Endothelial cell of umbilical vein (primary cell): ENCODE measurements around the gene FOXJ2. TPM values are rescaled to one million over a fixed set of nuclear protein-coding genes. Genes with fewer than 3 reads are reported as not detected.
A peak's percentile ranks its signal among the peaks of the same experiment; 100 is the strongest.

Experiments
- BruUV-seq: library from RNA; stranded (reverse); fragments of 400-500 nt; replicated peaks from 2 replicates; lab custom pipeline; 2021; lab: Mats Ljungman, UMichigan
- CTCF ChIA-PET: fragments of 300-600, 350-600 bp; sonication (Branson Sonifier 250); formaldehyde crosslinking; loops from one replicate; lab custom pipeline; 2021; ENCODE audit warnings: antibody characterized with exemption, inconsistent platforms; lab: Charles Lee
- POLR2A ChIA-PET: fragments of 300-600, 350-600 bp; sonication (Branson Sonifier 250); formaldehyde crosslinking; loops from one replicate; lab custom pipeline; 2021; ENCODE audit warnings: antibody characterized with exemption, inconsistent platforms; lab: Charles Lee
- DNase-seq: peaks from one replicate; pipeline ENCODE4 v3.0.0-alpha.2; 2011; ENCODE audit warnings: low read depth, low spot score
- FAIRE-seq: peaks from 2 replicates; lab custom pipeline; 2011; peaks lifted over from hg19 to GRCh38; lab: Jason Lieb, UNC
- H2AFZ ChIP-seq: 2 replicates; pipeline ENCODE4 v1.6.0; 2012; ENCODE audit warnings: low read depth, low read length, control low read depth, inconsistent platforms
- H3K27ac ChIP-seq: 2 replicates; pipeline ENCODE4 v1.5.1; 2011; ENCODE audit warnings: low read depth, mild to moderate bottlenecking, control low read depth, low read length, moderate library complexity; ENCODE audit not compliant: insufficient read depth
- H3K27me3 ChIP-seq, 2 experiments: 2 replicates each; pipeline versions ENCODE4 v1.6.0 to v1.6.1; 2011; ENCODE audit warnings: low read length in 2 of 2, mixed read lengths in 1 of 2; ENCODE audit not compliant: control insufficient read depth in 2 of 2, insufficient read depth in 2 of 2
- H3K36me3 ChIP-seq, 2 experiments: 2 replicates in 1 of 2; 3 replicates in 1 of 2; pipeline ENCODE4 v1.5.1; 2011; ENCODE audit warnings: low read length in 2 of 2, mild to moderate bottlenecking in 1 of 2, moderate library complexity in 1 of 2; ENCODE audit not compliant: control insufficient read depth in 2 of 2, insufficient read depth in 2 of 2; ENCODE audit errors: extremely low read depth in 1 of 2
- H3K4me1 ChIP-seq: 3 replicates; pipeline ENCODE4 v1.5.1; 2011; ENCODE audit warnings: mild to moderate bottlenecking, low read length; ENCODE audit not compliant: control insufficient read depth, insufficient read depth; ENCODE audit errors: extremely low read depth
- H3K4me2 ChIP-seq: 2 replicates; pipeline ENCODE4 v1.6.1; 2011; ENCODE audit warnings: low read length, control low read depth, mixed read lengths; ENCODE audit not compliant: insufficient read depth
- H3K4me3 ChIP-seq, 3 experiments: fragments of 200-600 bp in 1 of 3; sonication (generic), shearing (Covaris generic) in 1 of 3; replicated peaks in 1 of 3; 2 replicates each; pipeline ENCODE4 v1.5.1; 2011 to 2016; ENCODE audit warnings: control low read depth in 3 of 3, low read length in 3 of 3, mild to moderate bottlenecking in 2 of 3, inconsistent platforms in 1 of 3, low read depth in 1 of 3, moderate library complexity in 1 of 3; ENCODE audit not compliant: insufficient read depth in 1 of 3
- H3K79me2 ChIP-seq: 2 replicates; pipeline ENCODE4 v1.6.0; 2012; ENCODE audit warnings: low read length, inconsistent platforms; ENCODE audit not compliant: control insufficient read depth, insufficient read depth
- H3K9ac ChIP-seq: replicated peaks from 2 replicates; pipeline ENCODE3; 2011; ENCODE audit warnings: low read length, control low read depth; ENCODE audit not compliant: insufficient read depth; ENCODE audit errors: extremely low read depth
- H3K9me1 ChIP-seq: replicated peaks from 3 replicates; pipeline ENCODE4 v1.6.0; 2011; ENCODE audit warnings: mild to moderate bottlenecking, low read length; ENCODE audit not compliant: control insufficient read depth, insufficient read depth; ENCODE audit errors: extremely low read depth
- H3K9me3 ChIP-seq: replicated peaks from 2 replicates; pipeline ENCODE4 v1.5.1; 2012; ENCODE audit warnings: low read length, inconsistent platforms; ENCODE audit not compliant: control insufficient read depth, insufficient read depth
- H4K20me1 ChIP-seq: replicated peaks from 2 replicates; pipeline ENCODE3; 2011; ENCODE audit warnings: mild to moderate bottlenecking, low read length; ENCODE audit not compliant: control insufficient read depth, insufficient read depth; ENCODE audit errors: extremely low read depth
- CTCF ChIP-seq, 2 donors: IDR thresholded peaks; 1 replicate in 1 of 2; 2 replicates in 1 of 2; pipeline ENCODE4 v1.5.1; 2011; ENCODE audit warnings: low read length in 2 of 2, mild to moderate bottlenecking in 2 of 2, moderate library complexity in 2 of 2, control low read depth in 1 of 2, inconsistent platforms in 1 of 2, low read depth in 1 of 2; ENCODE audit not compliant: insufficient read depth in 1 of 2; ENCODE audit errors: extremely low read depth in 1 of 2
- FOS ChIP-seq: IDR thresholded peaks from 2 replicates; pipeline ENCODE4 v1.6.1; 2011; ENCODE audit warnings: mild to moderate bottlenecking, low read length, moderate library complexity, borderline replicate concordance; ENCODE audit not compliant: insufficient read depth
- JUN ChIP-seq: IDR thresholded peaks from 2 replicates; pipeline ENCODE4 v1.6.1; 2011; ENCODE audit warnings: borderline replicate concordance, low read depth; ENCODE audit not compliant: insufficient read length, insufficient read depth
- MYC ChIP-seq: IDR thresholded peaks from one replicate; pipeline ENCODE4 v1.6.1; 2011; ENCODE audit warnings: mild to moderate bottlenecking, low read depth, low read length
- POLR2AphosphoS5 ChIP-seq: IDR thresholded peaks from 2 replicates; pipeline ENCODE4 v1.6.1; 2012; ENCODE audit warnings: low read depth, mild to moderate bottlenecking, control low read depth, low read length, moderate library complexity; ENCODE audit not compliant: insufficient read depth
- dilution Hi-C: fragments of 300-500 bp; cut with MboI; formaldehyde crosslinking; loops from one replicate; pipeline ENCODE4 v1.15.0; 2019; ENCODE audit warnings: low sequenced_read_pairs; ENCODE audit not compliant: extremely low pct_ligation_motif_present
- intact Hi-C: fragments of 100-400 bp; cut with micrococcal nuclease; formaldehyde crosslinking; loops from one replicate; pipeline ENCODE4 v1.10.0; 2022
- polyA plus RNA-seq, 4 experiments: library from polyadenylated mRNA; depleted of rRNA in 3 of 4; stranded (reverse) in 3 of 4; unstranded in 1 of 4; fragments of >200 nt; gene quantifications; 2 replicates each; pipeline versions ENCODE4 v1.2.1 to v1.2.3, GENCODE V29; 2011 to 2012; ENCODE audit warnings: missing spikeins in 1 of 4
- total RNA-seq: library from RNA; stranded (reverse); gene quantifications from 2 replicates; pipeline ENCODE4 v1.2.3, GENCODE V29; 2021

FOXJ2 gene
- total and polyA plus RNA-seq, 2 donors (not counting 3 experiments of a cell fraction or from before 2014, with no cell fraction given) = 6.2 to 13.9 TPM

GRCh38 chr12:8077207-8077606, 44.7 kb downstream of the FOXJ2 start:
- Histone ChIP-seq H3K27ac (no peak overlapping the region), H2AFZ (no peak overlapping the region), H3K9ac (no peak overlapping the region), H3K4me1 (peaks cover 14% of the 10 kb centered on the region), H3K4me2 (peak overlapping the region; percentile 40), H4K20me1 (no peaks in the 10 kb centered on the region), H3K79me2 (peaks cover 4% of the 10 kb centered on the region), H3K9me1 (no peaks in the 10 kb centered on the region), H3K27me3 (no peaks in the 10 kb centered on the region), H3K9me3 (no peaks in the 10 kb centered on the region), H3K36me3 (no peaks in the 10 kb centered on the region), H3K4me3 (no peak overlapping the region)
- CTCF ChIA-PET = interaction anchor here (0.8 to 8.9 kb wide), 15 partner anchors 11 to 245 kb away, joined by 3 to 254 read pairs (median 11); partner anchors contain the start of genes C3AR1 and ZNF705A
- intact Hi-C loops (no loop called here), dilution Hi-C loops (no loop called here)
- no TSS peak for BruUV-seq
- DNase-seq (peak; percentile 74), FAIRE-seq (peak; percentile 59)
- TF ChIP-seq JUN = peak; percentile 66
- no peak for TF ChIP-seq POLR2AphosphoS5
- peak; percentile 90 for TF ChIP-seq FOS
- TF ChIP-seq MYC = no peak
- POLR2A ChIA-PET = no interaction called here

GRCh38 chr12:8078398-8078797, 45.9 kb downstream of the FOXJ2 start:
- no peak overlapping the region for H2AFZ ChIP-seq
- FAIRE-seq (no peak), DNase-seq (peak; percentile 84)
- POLR2A ChIA-PET = interaction anchor here (0.9 to 1.1 kb wide), 2 partner anchors 142 to 145 kb away, joined by 3 to 7 read pairs; partner anchors contain the start of gene SLC2A3
- no TSS peak for BruUV-seq
- TF ChIP-seq CTCF (IDR thresholded peaks at IDR 0.05; ENCODE audit: extremely low read depth in 1 of 2, insufficient read depth in 1 of 2, low read depth in 1 of 2, low read length in 2 of 2) (peak; percentile 28 to 49), FOS (no peak)
- CTCF ChIA-PET = interaction anchor here (0.5 to 8.9 kb wide), 33 partner anchors 9 to 436 kb away, joined by 3 to 254 read pairs (median 4); partner anchors contain the start of genes C3AR1 and ZNF705A
- no peak overlapping the region for H3K4me2 ChIP-seq
- H3K27ac ChIP-seq = no peak overlapping the region
- H3K79me2 ChIP-seq = peaks cover 15% of the 10 kb centered on the region
- intact Hi-C loops (loop anchor here (1.0 kb wide), 4 partner anchors 12 to 218 kb away; partner anchors contain the start of gene C3AR1), dilution Hi-C loops (no loop called here)
- H3K4me1 ChIP-seq = peaks cover 22% of the 10 kb centered on the region
- no peak overlapping the region for H3K4me3 ChIP-seq
- no peaks in the 10 kb centered on the region for H3K9me3 ChIP-seq
- no peaks in the 10 kb centered on the region for H3K27me3 ChIP-seq
- no peaks in the 10 kb centered on the region for H3K36me3 ChIP-seq
- no peaks in the 10 kb centered on the region for H4K20me1 ChIP-seq
- no peak overlapping the region for H3K9ac ChIP-seq
- H3K9me1 ChIP-seq = no peaks in the 10 kb centered on the region
